RPMI8226 (cell line): ENCODE data around the gene AKAP13.
A peak's percentile ranks its signal among the peaks of the same experiment; 100 is the strongest.

Experiments used
- DNase-seq: peaks from one replicate; pipeline ENCODE4 v3.0.0-alpha.2; 2015

AKAP13 gene

DNA sequence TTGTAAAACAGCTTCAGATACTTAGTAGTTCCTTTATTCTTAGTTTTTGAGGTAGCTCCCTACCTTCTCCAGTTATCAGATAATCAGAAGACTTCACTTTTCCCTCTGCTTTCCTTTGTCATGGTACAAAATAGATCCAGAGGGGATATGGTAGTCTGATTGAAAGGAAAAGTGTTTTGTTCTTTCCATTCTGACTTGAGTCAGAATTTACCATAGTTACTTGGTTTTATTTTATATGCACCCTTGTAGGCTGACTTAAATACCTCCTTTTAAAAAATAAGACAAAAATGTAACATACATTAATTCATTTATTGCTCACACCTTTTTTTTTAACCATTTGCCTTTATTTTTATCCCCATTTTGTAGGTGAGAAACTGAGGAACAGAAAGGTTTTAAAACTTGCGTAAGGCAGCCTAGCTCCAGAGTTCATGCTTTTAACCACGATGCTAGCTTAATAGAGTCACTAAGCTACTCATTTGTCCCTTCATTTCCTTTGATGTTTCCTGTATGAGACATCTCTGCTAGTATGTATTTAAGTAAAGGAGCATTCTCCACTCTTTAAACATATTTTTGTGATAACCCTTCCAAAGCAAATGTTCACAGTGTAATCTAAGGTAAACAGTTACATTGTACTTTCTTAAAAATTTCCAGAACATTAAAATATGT, 226.9 kb downstream of the AKAP13 start:
- no peak for DNase-seq

DNA sequence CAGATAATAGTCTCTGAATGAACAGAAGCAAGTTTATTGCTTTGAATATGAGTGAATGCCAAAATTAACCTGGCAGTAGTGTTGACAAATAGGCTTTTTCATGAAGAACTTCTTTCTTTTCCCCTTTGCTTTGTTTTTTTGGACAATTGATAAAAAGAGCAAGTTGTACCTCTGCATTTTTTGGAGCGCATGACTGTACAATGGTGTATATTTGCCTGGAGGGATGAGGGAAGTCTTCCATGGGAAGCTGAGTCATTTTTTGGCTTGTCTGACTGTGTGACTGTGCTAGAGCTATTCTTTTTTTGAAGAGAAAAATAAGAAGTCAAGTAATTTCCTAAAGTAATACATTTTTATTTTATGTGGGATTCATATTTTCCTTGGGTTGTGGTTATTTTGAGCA, 227.4 kb downstream of the AKAP13 start:
- no peak for DNase-seq

DNA sequence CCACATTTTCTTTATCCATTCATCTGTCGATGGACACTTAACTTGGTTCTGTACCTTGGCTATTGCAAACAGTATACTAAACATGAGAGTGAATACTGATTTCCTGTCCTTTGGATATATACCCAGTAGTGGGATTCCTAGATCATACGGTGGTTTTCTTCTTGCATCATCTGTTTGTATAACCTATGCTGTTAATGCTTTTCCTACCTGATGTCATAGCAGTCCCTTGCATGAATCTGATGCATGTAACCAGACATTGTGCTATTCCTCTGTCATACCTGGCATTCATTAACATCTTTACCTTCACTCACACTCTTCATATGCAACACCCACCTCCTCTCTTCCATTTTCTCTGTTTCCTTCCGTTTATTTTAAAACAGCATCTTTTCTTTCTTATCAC, 229.1 kb downstream of the AKAP13 start:
- no peak for DNase-seq

DNA sequence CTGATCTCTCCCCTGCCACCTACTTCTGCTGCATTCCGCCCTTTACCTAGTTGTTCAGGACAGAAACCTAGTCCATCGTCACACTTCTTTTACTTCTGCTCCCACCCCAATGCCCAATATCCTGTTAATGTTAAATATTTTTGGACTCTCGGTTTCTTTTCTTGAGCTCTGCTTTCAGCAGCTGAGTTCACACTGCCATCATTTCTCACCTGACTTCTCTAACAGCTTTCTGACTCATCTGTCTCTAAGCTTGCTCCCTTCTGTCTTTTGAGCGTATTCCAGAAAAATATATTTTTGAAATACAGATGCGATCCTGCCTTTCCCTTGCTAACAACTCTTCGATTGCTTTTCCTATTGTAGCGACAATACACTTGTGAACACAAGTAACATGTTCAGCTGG, 231.0 kb downstream of the AKAP13 start:
- DNase-seq, result no peak

DNA sequence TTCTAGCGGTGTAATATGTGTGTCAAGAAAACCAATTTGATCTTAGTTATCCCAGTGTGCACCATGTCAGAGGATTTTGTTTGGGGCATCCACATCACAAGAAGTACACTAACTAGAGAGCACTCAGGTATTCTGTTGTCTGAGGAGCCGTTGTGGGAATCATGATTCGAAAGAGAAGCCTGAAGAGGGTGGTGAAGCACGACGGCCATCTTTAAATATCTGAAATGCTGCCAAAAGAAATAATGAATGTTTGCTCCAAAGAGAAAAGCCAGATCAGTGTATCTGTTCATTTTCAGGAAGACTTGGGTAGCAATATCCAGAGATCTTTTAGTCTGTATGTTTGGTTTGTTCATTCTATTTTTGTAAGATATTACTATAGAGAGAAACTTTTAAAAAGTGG, 233.7 kb downstream of the AKAP13 start:
- no peak for DNase-seq

DNA sequence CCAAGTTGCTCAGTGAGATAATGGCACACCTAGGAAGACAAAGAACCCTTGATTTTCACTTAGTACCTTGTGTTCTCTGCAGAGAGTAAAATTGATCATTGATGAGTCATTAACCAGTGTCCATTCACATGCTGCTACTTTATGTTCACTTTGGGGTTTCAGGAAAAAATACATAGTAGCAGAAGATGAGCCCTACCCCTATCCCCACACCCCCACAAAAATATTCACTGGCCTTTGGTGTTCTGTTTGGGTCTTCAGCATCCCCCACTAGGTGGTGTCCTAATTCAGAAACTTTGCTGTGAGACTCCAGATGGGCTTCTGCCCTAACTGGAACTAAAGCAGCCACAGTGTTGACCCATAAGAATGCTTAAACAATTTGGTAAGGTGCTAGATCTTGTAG, 235.5 kb downstream of the AKAP13 start:
- peak; percentile 66 for DNase-seq

DNA sequence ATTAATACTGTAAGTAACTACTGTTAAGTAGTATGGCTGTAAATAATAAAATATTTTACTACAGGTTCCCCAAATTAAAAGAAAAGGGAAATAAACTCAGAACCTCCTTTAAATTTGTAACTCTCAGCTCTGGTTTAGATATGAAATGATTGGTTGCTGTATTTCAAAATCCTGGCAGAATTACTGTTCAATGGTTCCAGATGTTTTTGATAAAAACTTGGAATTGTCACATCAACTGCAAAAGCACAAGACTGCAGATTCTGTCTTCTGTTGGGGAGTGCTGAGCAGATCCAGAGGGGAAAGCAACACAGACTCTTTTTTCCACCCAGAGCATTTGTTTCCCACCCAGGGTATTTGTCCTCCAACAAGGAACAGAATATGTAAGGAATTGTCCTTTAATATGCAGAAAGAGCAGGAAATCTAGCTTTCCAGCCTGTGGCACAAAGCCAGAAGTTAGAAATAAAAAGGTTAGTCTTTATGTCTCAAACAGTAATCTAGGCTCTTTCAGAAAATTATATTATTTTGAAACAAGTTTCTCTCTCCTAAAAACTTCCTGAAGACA, 236.2 kb downstream of the AKAP13 start:
- no peak for DNase-seq

DNA sequence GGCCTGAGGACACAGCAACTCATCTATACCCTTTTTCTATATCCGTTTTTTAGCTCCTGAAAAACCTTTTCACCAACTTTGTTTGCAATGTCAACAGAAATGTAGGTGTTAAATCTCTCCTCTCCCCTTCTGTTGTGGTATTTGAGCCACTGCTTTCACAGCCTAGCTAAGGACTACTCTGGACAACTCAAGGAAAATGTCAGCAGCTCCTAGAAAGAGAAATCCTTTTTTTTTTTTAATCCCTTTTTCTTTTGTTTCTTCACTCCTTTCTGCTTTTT, 237.8 kb downstream of the AKAP13 start:
- DNase-seq, result no peak

DNA sequence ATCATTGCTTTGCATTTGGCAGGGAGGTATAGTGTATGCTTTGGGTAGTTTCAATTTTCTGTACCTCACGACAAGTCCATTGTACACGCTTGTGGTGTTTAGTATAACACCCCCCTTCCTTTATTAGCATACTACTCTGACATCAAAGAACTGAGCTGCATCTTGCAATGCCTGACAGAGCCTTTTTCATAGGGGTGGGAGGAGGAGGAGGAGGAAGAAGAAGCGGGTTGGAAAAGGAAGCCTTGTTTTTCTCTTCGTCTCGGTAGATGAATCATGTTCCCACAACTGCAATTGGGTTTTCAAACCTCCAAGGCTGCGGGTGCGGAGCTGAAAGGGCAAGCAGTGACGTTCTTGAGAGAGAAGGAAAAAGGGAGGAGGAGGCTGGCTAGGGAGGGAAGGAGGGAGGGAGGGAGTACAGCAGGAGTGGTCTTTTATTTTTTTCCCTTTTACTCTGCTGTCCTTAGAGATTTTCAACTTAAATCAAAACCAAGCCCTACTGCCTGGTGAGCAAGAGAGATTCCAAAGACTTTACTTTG, 238.6 kb downstream of the AKAP13 start:
- DNase-seq, result no peak

DNA sequence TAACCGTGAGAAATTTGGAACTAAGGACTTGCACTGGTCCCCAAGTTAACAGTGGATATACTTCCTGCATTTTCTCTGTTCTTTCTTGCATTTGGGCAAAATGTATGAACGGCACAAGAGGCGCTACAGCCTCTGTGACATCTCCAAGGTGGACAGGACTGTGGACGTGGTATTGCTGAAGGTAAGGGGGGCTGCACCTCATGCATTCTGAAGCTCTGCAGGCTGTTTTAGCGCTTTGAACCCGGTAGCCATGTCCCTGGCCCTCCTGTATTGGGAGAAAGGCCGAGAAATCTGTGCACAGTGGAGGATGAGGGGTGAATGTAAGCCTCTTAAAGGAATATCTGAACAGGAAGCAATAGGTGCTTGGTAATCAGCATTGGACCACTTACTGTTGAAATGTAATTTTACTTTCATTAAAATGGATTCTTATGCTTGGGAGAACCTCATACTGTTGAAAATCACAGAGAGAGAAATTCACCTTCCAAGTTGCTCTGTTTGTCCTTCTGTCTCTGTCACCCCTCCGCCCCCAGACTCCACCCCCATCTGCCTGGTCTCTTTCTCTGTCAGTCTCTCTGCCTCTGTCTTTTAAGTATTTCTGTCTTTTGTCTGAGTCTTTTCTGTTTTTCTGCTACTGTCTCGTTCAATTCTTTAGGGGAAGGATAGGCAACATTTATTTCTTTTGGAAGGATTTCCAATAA, 239.7 kb downstream of the AKAP13 start:
- no peak for DNase-seq

DNA sequence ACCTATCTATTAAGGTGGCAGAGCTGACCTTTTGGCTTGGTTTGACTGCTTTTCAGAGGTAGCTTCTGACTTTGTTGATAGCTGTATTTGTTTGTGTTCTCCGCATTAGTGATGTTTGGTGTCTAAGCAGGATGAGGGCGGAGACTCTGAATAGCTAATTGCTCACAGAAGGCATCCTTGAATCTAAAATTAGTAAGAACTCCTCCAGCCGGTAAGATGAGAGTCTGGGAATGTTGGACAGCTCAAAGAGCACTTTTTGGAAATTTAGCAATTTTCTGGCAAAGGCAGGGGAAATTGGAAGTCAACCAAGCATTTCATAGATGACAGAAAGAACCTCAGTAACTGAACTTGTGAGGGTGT, 240.3 kb downstream of the AKAP13 start:
- DNase-seq, result no peak

DNA sequence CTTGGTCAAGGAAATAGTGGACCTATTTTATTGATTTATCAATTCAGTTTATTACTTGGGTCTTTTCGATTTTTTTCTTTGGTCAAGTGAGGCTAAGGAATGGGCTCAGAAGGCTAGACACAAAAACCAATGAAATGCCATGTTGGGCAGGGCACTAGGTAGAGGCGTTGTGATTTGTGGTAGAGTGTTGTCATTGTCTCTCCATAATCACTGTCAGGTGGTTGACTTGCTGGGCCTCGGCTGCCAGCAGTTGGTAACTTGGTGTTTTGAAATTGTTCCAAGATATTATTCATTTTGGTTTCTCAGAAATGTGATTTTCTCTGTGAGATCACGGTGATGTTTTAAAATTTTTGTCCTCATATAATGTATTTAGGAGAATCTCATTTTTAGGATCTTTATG, 240.7 kb downstream of the AKAP13 start:
- DNase-seq, result no peak

DNA sequence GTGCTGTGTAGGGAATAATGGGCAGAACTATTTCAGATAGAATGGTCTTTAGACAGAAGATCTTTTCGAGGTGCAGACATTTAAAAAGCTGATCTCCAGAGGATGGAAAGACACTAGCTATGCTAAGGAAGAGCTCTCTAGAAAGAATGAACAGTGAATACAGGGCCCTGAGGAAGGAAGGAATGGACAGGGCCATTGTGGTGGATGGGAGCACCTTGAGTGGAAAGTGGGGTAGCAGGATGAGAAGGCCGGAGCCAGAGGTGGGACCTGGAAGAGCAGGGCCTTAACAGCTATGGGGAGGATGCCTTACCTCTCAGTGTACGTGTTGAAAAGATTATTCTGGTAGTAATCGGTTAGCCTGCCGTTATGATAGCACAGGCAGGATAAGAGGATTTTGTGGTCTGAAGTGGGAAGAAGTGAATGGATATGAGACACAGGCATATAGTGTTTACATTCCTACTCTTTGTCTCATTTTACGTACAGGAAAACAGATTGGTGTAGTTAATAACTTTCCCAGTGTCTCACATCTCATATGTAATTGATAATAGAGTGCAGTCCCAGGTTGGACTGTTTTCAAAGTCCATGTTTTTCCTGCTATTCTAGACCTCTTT, 241.9 kb downstream of the AKAP13 start:
- no peak for DNase-seq

DNA sequence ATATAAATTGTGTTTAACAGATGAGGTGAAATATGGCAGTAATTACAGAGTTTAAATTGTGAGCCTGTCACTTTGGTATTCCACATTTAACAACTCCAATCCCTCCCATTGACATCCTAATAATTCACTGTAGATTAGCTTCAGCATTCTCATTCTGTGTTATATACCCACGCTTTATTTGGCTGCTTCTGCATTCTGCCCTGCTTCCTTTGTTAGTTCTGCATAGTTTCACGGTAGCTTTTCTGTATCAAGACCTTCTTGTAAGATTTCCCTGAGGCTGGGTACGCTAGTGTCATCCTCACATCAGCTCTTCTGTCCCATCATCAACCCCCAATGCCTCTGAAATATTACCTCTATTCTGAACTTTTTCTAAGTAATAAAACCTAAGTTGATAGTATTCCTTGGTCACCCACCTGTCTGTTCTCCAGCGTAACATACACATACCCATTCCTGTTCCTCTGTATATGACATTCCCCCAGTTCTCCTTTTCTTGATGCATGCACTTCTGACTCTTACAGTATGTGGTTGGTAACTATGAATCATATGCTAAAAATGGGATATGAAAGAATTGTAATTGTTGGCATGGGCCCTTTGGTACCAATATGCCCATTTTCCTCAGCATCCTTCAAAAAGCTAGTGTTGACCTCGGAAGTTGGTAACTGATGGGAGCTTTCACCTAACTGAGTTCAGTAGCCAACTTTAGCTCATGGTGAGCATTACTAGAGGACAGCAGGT, 243.1 kb downstream of the AKAP13 start:
- DNase-seq, result no peak

DNA sequence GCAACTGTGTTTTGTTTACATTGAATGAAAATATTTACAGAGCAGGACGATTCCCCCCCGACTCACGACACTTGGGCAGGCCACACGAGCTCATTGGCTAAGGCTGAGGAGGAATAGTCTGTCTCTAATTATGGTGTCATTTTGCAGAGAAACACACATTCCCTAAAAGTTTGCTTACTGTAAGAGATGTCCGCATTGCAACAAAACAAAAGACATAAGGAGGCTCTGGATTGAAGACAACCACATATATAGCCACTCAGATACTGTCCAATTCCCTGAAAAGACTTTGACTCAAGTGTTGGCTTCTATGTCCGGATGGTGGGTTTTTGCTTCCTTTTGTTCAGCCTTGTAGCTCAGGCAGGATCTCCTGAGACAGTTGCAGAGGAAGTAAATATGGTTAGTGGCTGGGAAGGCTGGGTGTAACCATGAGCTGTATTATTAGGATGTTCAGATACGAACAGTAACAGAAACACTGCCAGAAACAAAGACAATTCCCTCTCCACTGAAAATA, 243.9 kb downstream of the AKAP13 start:
- no peak for DNase-seq

DNA sequence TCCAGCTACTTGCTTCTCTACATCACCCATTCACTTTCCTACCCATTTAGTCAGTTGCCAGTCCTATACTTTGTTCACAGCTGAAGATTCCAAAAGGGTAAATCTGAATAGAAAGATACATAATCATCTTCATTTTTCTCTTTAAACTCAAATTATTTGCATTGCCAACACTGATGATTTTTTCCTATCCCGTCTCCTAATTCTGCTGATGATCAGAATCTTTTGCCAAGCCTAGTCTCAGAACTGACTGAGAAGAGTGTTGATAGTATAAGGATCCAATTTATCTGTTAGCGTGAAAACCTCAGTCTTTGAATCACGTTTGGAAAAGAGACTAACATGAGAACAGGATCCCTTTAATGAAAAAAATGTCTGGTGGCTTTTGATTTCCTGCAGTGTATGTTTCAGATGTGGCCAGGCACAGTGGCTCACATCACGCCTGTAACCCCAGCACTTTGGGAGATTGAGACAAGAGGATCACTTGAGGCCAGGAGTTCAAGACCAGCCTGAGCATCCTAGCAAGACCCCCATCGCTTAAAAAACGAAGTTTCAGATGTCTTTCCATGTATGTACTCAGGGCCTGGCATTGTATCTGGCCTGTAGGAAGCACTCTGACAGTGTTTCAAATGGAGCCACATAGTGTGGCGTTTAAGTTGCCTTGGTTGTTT, 244.9 kb downstream of the AKAP13 start:
- DNase-seq, result no peak

DNA sequence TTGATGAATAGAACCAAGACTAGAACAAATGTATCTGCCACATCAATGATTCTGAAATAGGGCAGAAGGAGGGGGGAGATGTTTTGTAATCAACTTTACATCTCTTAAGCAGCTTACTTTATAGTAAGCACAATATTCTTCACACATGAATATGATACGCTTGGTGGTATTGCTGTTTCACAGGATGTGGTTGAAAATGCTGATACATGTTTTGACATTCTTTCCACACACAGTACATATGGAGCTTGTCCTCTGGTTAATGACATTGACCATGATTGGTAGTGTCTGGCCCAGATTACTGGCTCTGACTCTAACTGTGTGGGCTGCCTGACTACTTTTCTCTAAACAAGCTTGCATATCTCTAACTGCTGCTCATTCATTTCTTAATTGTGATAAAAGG, 245.5 kb downstream of the AKAP13 start:
- DNase-seq, result peak; percentile 55

DNA sequence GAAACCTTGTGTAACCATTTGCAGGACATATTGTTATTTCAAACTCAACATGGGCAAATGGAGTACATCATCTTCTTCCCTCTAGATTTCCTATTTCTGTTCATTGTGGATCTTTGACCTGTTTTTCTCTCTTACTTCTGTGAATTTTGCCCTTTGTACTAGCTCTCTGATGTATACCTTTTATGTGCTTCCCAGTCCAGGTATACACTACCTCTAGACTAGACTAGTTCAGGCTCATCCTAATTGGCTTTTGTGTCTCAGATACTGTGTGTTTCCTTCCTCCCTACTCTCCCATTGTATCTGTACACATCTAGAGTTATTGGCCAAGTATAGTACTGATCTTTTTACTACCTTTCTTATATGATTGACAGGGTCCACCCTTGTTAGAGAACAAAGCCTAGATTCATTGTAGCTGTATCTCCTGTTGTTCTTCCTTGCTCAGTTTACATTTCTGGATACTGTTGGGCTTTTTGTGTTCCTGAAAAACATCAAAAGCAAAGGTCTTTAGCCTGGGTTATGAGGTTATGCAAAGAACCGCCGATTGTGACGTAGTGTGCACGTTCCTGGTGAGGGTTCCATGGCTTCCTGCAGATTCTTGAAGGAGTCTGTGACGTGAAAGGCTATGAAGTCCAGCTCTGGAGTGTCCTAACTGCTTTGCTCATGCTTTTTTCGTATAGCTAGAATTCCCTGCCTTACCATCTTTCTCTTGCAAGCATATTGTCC, 247.0 kb downstream of the AKAP13 start:
- DNase-seq, result no peak

DNA sequence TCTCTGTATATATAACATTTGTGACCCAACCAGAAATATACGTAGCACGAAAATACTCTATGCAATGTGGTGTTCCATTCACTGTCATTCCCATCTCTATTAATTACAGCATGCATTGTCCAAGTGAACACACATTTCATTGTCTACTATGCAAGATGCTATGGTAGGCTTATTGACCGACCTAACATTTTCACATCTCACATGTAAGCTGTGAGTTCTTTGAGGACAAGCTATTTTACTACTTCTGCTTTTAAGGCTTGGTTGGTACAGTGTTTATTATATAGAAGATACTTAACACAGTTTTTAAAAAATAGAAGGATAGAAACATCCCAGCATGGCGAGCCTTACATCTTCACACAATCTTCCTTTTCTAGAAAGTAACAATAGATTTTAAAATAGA, 249.9 kb downstream of the AKAP13 start:
- DNase-seq, result no peak

DNA sequence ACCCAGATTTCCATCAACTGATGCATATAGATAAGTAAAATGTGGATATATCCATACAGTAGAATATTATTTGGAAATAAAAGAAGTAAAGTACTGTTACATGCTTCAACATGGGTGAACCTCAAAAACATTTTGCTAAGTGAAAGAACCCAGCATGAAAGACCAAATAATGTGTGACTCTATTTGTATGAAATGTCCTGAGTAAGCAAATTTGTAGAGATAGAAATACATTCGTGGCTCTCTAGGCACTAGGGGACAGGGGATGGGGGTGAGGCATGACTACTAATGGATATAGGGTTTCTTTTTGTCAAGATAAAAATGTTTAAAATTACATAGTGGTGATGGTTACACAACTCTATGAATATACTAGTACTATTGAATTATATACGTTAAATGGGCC, 250.6 kb downstream of the AKAP13 start:
- DNase-seq, result no peak

DNA sequence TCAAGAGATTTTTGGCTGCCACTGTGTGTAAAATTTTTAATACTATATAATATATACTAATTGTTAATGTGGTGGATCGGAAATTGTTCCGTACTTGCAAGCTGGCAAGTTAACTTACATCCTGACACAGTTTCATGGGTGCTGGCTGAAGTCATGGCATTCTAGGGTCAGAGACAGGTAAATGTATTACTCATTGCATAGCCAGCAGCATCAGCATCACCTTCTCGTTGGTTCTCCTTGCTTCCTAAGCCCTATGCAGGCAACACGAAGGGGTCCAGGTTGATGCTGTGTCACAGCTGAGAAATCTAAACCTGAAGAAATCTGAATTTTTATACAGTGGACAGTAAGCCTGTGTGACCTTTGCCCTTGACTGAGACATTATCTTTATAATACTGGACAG, 251.6 kb downstream of the AKAP13 start:
- DNase-seq, result no peak

DNA sequence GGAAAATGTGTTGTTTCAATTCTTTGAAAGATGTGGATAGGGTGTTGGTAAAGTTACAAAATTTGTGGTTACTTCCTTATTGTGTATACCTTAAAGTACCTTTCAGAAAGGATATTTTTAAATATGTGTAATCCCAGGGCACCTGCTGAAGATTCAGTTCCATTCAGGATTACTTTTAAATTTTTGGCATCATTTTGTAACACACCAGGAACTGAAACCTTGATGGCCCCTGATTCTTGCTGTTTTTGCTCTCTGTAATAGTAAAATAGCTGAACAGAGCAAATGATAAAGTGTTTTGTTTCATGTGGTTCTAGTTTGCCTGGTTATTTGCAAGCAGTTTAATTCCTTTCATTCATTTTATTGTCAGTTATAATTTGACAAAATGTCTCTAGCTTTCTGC, 253.5 kb downstream of the AKAP13 start:
- peak; percentile 80 for DNase-seq
